GM18520 (cell line): ENCODE measurements around the gene FAM171A1.
"Not testable (repeated sequence)": the region's sequence is repeated elsewhere in the genome, so short reads cannot be mapped to it uniquely, and the experiment has no call there.

Experiments
- ATAC-seq: cut with Tn5 transposase; IDR thresholded peaks from one replicate; pipeline ENCODE4 v1.9.1; 2021; ENCODE audit not compliant: unreplicated experiment

Gene FAM171A1

DNA sequence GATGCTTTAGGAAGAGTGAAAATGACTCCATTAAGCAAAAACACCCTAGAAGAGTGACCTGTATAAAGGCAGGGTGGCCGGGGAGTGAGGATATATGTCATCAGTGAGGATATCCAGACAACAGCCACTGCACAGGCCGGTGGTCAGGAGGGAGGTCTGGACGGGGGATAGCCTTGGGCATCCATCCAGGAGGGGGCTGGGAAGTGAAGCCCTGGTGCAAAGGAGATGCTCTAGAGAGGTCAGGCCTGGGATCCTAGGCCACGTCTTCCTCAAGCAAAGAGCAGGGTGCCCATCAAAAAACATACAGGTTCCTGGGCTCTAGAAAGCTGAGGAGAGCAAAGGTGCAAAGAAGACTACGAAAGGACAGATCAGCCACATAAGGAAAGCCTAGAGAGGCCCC, 25.6 kb downstream of the FAM171A1 start:
- no peak for ATAC-seq

DNA sequence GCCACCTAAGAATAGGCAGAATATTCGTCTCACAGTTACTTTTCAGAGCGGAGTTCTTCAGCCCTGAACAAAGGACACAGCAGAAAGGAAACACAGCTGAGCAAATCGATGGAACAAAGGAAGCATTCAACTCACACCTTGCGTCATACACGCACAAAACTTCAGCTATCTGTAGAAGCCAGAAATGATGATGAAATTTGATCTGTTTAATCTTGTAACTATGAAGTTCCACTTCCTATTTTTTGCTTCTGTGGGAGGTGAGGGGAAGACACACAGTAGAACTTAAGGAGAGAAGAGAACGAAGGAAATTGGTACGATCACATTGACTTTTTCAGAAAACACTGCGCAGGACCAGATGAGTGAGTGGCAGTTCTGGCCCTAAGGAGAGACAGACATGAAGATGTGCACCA, 26.2 kb downstream of the FAM171A1 start:
- ATAC-seq: no peak

GRCh38 chr10:15344256-15344875, 26.7 kb downstream of the FAM171A1 start:
- ATAC-seq: no peak

GRCh38 chr10:15342970-15343369, 28.1 kb downstream of the FAM171A1 start:
- no peak for ATAC-seq

- no peak for ATAC-seq
Measured at GRCh38 chr10:15341502-15342128, 29.5 kb downstream of the FAM171A1 start.

- ATAC-seq: no peak
Measured at GRCh38 chr10:15339892-15340291, 31.2 kb downstream of the FAM171A1 start.

GRCh38 chr10:15337441-15337923, 33.6 kb downstream of the FAM171A1 start:
- not testable (repeated sequence) for ATAC-seq

GRCh38 chr10:15336211-15336610, 34.9 kb downstream of the FAM171A1 start:
- ATAC-seq: no peak

DNA sequence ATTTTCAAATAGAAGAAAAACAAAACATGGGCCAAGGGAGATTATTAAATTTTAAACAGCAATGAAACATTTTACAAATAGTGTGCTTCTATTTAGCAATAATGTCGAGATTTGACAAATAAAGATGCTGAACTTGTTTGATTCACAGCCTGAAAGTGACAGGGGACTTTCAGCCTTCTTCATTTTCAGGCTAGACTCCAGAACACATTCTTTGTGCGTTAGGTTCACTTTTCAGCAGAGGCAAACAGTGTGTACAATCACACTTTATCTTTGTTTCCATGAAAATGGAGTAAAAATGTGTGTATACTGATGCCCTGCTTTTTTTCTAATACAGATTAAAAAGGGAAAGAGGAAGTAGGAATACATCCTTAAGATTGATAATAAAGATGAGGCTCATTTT, 35.6 kb downstream of the FAM171A1 start:
- no peak for ATAC-seq

DNA sequence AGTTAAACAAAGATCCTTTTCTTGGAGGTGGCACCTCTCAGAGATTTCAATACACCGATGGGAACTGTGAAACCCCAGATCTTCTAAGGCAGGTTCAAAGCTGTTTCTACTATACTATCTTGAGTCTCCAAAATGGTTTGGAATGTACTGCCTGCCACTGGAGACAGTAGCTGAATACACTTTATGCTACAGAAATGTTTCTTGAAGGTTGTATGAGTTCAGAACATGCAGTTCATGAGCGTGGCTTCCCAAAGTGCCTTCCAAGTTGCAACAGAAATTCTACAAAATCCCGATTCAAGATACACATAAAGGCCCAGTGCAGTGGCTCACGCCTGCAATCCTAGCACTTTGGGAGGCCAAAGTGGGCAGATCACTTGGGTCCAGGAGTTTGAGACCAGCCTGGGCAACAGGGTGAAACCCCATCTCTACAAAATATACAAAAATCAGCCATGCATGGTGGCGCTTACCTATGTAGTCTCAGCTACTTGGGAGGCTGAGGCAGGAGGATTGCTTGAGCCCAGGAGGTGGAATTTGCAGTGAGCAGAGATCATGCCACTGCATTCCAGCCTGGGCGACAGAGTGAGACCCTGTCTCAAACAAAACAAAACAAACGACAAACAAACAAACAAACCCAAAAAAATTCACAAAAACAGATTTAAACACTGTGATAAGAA, 36.3 kb downstream of the FAM171A1 start:
- ATAC-seq: no peak

DNA sequence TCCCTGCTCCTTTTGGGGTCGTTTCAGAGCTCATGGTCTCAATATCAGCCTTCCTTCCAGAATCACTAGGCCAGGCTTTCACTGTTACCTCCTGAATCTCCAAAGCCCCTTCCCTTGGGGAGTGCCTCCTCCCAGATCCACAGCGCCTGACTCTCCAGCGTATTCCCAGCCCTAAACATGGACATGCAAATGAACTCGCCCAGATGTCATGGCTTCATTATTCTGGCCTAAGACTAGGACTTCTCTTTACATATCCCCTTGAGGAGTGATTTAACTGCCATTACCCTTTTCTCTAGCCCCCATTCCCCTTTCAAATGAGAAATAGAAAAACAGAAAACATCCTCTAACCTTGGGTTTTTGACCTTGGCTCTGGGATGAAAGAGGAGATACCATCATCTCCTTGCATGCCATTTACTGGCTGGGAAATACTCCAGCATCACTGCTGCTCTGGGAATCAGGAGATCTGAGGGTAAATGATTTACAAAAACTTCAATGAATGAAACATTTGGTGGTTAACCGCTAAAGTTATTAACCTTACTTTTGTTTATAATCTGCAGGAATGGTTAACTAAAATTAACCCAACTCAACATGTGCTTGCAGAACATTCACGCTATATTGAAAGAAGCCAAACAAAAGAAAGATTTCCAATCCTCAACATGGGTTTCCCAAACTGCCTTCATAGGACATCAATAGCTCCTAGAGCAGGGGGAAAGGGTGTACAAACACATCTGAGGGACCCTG, 37.0 kb downstream of the FAM171A1 start:
- ATAC-seq: no peak

DNA sequence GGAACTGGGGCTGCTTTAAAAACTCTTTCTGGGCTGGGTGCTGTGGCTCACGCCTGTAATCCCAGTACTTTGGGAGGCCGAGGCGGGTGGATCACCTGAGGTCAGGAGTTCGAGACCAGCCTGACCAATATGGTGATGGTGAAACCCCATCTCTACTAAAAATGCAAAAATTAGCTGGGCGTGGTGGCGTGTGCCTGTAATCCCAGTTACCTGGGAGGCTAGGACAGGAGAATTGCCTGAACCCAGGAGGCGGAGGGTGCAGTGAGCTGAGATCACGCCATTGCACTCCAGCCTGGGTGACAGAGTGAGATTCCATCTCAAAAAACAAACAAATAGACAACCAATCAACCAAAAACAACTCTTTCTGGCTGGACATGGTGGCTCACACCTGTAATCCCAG, 37.9 kb downstream of the FAM171A1 start:
- not testable (repeated sequence) for ATAC-seq

GRCh38 chr10:15331461-15331860, 39.6 kb downstream of the FAM171A1 start:
- no peak for ATAC-seq

GRCh38 chr10:15329437-15329836, 41.7 kb downstream of the FAM171A1 start:
- no peak for ATAC-seq

DNA sequence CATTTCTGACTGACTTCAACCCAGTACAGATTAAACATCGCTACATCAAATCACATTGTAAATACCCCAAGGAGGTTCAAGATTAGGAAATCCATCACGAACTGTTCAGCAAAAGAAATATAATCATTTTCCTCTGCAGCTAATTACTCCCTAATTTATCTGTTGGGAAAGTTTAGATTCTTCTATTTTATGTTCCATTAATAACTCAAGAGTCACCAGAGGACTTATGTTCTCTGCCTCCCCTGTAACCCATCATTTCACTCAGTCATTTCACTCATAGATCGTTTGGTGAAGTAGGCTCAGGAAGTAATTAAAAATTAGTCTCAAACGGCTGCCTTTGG, 45.2 kb downstream of the FAM171A1 start:
- no peak for ATAC-seq

DNA sequence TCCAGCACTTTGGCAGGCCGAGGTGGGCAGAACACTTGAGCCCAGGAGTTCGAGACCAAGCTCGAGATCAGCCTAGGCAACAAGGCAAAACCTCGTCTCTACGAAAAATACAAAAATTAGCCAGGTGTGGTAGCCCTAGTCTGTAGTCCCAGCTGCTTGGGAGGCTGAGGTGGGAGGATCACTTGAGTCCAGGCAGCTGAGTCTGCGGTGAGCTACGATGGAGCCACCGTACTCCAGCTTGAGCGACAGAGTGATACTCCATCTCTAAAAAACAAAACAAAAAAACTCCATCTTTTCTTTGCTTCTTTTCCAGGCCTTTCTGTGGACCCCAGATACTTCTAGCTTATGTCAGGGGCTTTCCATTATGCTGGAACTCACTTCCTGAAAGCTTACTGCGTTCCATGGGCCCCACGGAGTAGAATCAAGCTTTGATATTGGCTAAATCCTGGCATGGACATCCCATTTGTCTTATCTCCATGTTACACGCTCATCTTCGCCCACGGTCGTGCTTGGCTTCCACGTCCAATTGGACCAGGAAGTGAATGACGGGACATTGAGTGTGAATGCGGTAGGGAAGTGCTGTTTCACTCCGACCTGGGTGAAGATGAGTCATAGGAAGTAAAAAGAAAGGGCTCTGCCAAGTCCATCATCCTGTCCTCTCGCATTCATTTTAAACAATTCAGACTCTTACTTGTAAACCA, 45.7 kb downstream of the FAM171A1 start:
- ATAC-seq: no peak

DNA sequence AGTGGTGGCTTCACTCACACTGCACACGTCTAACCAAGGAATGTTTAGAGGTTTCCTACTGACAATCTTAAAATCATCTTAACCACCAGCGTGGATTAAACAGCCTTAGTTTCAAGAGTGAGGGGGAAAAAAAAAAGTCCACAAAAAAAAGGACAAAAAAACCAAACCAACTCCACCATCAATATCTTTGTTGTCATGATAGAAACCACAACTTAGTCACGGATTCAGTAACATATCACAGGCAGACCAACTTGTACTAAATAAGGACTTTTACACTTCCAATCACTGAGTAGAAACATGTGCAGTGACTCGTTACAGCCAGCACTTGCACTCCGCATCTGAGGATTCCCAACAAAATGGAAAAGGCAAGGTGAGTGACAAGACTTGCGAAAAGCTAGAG, 46.5 kb downstream of the FAM171A1 start:
- ATAC-seq: no peak

GRCh38 chr10:15324113-15324512, 47.0 kb downstream of the FAM171A1 start:
- ATAC-seq: no peak

DNA sequence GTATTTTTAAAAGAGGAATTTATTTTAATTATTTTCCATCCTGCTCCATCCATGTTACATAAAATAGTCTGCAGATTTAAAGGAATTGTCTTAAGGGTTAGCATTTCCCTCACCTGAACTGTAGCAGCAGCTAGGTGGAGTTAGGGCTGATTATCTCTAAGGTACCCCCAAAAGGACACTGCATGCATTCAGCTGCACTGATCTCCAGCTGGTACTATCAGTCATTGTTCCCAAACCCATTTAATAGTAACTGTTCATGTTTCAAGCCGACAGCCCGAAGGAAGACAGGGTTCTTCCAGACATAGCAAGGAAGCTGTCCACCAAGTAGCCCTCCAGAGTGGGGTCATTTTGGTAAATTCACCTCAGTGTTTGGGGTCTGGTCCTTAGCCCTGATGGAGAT, 48.7 kb downstream of the FAM171A1 start:
- no peak for ATAC-seq

DNA sequence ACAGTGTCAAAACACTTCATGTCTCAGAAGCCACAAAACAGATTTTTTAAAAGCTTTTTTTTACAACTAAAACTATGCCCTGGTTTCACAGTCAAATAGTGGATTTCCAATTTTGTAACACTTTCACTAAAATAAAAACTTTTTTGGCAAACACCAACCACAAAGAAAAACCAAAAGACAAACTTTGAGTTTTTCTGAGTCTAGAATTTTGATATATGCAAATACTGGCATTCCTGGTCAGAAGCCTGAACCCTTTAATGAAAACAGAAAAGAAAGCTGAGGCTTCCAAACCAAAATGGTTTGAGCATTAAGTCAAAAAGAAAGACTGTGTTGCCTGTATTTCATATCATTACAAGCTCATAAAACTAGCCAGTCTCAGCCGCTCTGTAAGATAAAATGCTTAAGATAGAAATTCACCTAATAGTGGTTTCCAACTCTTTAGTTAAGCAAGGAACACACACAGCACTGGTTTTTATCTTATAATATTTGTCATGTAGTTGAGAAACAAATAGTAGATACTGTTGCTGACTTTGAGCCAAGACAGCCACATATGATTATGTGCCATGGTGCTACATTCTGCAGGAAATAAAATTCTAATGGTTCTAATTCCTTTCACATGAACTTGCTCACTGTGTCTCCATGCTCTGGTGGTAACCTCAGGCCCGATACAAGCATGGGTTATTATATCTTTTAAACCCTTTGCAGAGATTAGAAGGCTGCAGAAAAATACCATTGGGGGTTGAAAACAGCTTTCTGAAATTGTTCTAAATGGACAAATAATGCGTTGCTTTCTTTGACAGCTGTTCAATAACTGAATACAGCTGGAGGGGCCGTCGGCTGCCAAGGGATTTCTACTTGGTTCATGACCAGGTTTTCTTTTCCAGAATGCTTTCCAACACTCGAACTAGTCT, 49.4 kb downstream of the FAM171A1 start:
- ATAC-seq: no peak
